GM19035 (cell line): ENCODE results near the gene CD276.
"Not testable (repeated sequence)": the region's sequence is repeated elsewhere in the genome, so short reads cannot be mapped to it uniquely, and the experiment has no call there.

ENCODE experiments used
- ATAC-seq: cut with Tn5 transposase; IDR thresholded peaks from one replicate; pipeline ENCODE4 v1.9.1; 2021; ENCODE audit not compliant: unreplicated experiment

Gene CD276

DNA sequence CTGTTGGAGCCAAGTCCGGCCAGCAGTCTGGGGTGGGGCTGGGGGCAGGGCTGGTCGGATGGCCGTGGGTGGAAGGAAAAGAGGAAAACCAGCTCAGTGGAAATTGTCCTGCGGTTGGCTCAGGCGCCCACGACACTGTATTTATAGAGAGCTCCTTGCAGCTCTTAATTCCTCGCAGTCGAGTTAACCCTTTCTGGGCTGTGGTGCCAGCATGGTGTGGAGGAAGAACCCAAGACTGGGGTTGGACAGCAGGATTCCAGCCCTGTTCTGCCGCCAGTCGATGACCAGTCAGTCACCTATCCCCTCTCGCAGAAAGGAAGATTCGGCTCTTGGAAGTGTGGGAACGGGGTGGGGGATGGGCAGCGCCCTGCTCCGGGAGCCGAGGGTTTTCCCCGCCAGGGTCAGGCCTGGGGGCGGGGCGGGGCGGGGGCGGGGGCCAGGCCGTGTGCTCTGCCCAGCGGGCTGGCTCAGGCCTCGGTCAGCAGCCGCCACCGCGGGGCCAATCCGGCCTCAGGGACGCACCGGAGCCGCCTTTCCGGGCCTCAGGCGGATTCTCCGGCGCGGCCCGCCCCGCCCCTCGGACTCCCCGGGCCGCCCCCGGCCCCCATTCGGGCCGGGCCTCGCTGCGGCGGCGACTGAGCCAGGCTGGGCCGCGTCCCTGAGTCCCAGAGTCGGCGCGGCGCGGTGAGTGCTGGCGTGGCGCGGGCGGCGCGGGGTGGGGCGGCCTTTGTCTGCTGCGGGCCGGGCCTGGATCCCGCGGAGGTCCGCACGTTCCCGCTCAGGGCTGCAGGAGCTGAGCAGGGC, at the start of gene CD276:
TSS of gene CD276 (plus strand) at position 607 of the 804 bp plus-strand sequence. CDS start 15,257 bp downstream, outside the sequence.
- ATAC-seq = no peak

DNA sequence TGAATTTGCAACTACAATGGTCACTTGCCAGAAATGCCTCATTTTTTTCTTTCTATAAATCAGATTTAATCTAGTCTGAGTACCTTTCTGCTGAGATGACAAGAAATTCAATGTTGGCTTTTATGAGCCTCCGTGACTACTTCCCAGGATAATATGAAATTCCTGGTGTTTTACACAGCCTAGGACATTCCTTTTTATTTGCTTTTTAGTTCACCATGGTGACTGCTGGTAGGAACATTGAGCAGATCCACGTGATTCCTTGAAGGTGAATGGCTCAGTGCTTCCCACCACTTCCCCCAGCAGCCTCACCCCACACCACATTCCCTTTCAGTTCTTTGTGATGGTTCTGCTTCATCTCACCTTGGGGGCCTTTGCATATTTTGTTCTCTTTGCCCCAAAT, 46.7 kb upstream of the CD276 start:
- no peak for ATAC-seq

DNA sequence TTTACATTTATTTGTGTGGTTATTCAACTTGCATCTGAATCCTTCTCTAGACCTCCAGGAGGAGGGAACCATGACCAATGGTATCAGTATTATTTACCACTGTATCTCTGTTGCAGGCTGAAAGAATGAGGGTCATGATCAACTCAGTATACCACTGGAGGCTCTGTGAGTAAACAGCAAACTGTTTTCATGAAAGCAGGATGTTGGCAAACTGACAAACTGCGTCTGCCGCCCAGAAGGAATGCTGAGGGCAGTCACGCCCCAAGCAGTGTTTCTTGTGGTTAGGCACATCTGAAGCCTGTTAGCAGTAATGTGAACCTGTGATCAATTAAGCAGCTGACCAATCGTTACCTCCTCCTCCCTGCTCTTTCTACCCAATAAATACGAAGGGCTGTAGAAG, 44.7 kb upstream of the CD276 start:
- not testable (repeated sequence) for ATAC-seq

DNA sequence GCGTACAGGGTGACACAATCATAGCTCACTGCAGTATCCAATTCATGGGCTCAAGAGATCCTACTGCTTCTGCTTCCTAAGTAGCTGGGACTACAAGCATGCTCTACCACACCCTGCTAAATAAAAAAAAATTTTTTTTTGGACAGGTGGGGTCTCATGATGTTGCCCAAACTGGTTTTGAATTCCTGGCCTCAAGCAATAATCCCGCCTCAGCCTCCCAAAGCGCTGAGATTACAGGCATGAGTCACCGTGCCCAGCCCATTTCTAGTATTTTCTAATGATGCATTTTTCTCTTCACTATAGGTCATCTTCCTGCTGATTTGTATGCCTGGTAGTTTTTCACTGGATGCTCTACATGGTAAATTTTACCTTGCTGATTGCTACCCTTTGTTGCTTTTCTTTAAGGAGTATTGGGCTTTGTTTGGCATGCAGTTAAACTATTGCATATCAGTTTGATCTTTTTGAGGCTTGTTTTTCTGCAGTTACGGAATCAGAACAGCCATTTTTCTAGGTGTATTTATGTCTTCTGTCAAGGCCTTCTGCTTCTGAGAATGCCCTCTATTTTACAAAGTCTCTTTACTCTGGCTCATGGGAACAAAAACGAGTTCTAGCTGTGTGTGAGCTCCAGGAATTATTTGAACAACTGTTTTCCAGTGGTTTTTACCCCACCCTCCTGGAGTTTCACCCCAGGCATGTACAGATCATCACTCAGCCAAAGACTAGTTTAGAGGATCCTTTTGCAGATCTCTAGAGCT, 36.7 kb upstream of the CD276 start:
- no peak for ATAC-seq

DNA sequence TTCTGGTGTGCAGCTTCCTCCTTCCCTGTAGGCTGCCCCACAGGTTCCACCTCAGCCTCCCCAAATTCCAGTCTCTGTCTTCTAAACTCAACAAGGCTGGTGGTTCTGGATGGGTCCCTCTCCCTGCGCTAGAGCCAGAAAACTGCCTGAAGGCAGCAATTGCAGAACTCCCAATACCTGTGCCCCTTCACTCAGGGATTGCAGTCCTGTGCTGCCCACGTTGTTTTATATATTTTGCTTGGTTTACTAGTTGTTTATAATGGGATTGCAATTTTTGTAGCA, 36.2 kb upstream of the CD276 start:
- no peak for ATAC-seq

DNA sequence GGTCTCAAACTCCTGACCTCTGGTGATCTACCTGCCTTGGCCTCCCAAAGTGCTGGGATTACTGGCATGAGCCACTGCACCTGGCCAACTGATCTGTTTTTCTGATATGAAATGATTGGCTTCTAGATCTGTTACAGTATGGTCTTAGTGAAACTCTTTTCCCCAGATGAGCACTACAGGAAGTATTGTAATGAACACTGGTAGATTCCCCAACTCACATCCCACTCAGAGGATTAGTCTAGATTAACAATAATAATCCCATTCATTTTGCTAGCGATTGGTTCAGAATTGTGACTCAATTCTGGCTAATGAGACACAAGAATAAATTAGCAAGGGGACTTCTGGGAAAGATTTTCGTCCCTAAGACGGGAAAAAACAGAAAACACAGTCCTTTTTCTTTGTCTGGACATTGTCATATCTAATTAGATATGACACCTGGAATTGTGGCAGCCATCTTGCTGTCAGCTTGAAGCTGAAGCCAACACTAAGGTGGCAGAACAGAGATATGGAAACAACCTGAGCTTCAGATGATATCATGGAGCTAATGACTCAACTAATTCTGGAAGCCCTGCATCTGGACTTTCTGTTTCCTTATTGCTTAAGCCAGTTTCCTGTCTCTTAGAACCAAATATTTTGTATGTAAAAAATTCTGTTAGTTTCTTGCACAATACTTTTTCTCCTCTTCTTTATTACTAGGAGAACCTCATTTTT, 33.6 kb upstream of the CD276 start:
- no peak for ATAC-seq

DNA sequence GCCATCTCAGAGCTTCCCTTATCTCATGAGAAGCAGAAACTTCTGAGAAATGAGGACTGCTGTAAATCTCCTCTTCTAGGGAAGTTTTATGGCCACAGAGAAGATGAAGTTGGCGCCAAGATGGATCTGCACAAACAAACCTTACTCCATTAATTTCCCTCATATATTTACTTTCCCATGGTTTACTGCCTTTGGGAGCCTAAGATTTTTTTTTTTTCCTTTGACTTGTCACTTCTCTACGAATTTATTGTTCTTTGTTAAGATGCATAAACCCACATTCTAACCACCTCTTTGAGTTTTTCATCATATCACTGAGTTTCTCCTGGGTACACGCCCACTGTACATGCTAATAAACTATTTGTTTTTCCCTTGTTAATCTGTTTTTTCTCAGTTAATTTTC, 29.5 kb upstream of the CD276 start:
- ATAC-seq = no peak

DNA sequence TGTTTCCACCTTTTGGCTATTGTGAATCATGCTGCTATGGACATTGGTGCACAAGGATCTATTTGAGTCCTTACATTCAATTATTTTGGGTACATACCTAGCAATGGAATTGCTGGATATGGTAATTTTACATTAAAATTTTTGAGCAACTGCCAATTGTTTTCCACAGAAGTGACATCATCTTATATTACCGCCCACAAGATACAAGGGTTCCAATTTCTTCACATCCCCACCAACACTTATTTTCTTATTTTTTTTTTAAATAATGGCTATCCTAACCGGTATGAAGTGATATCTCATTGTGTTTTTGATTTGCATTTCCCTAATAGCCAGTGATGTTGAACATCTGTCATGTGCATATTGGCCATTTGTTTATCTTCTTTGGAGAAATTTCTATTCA, 28.5 kb upstream of the CD276 start:
- no peak for ATAC-seq

DNA sequence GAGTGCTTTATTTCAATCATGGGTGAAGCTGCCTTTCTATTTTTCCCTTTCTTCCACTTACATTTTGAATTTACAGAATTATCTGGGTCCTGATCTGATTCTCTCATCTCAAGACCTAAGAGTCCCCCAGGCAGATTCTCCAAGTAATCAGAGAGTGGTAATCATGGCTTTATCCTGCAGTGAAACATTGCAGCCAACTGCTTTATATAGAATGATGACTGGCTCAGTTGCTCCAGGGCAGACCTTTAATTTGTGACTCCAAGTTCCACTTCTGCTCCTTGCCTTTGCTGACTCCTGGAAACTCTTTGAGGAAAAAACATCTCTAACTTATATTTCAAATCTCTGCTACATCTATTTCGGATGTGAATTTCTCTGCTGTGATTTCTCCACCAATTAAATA, 25.5 kb upstream of the CD276 start:
- no peak for ATAC-seq

DNA sequence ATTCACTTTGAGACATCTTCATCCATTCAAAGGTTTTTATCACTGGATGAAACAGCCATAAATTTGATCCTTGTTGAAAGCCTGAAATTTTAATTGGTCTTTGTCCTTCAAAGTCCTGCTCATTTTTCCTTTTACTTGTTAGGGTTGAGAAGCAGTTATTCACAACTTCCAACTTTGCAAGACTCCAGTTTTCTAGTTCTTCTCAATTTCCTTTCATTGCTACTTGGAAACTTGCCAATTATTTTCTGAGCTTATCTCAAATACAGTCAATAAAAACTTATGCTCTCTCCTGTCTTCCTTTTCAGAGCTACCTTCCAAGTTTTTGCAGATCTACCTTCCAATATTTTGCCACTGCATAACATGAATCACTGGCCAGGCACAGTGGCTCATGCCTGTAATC, 23.7 kb upstream of the CD276 start:
- no peak for ATAC-seq

DNA sequence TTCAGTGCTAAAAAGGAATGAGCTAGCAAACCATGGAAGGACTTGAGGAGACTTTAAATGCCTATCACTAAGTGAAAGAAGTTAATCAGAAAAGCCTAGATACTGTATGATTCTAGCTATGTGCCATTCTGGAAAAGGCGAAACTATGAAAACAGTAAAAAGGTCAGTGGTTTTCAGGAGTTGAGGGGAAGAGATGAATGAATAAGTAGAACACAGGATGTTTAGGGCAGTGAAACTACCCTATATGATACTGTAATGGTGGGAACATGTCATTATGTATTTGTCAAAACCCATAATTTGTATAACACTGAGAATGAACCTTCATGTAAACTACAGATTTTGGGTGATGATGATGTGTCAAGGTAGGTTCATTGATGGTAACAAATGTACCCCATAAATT, 9.6 kb upstream of the CD276 start:
- no peak for ATAC-seq

DNA sequence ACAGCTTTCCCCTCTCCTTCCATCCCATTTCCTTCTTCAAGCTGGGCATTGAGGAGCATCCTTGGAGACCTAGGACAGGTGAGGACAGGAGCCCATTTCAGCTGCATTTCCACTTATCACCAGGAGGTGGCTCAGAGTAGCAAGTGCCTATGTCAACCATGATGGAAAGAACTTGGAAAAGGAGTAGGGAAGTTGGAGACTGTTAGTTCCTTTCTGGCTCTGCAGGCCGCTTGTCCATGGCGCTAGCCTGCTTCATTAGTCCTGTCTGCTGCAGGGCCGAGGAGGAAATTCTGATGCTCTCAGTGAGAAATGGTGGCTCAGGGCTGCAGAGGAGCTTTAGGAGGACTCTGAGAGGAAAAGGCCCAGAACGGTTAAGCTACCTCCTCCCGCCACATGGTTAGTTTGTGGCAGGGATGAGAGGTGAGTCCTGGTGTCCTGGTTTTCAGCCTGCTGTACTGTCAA, 7.0 kb upstream of the CD276 start:
- no peak for ATAC-seq

DNA sequence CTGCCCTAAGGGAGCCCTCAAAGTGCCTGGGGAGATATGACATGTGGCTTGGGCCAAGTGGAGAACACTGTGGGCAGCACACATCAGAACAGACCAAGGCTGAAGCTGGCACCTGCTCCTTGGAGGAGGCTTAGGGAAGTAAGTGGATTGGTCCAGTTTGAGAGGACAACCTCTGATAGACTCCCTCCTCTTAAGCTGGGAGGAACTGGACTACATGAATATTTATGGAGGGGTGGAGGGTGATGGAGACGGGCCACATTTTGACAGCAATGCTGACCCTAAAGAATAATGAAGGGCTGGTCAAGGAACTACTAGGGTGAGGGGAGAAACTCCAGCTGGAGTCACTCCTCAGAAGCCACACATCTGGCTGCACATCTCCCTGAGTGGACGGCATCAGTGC, 6.5 kb upstream of the CD276 start:
- no peak for ATAC-seq

DNA sequence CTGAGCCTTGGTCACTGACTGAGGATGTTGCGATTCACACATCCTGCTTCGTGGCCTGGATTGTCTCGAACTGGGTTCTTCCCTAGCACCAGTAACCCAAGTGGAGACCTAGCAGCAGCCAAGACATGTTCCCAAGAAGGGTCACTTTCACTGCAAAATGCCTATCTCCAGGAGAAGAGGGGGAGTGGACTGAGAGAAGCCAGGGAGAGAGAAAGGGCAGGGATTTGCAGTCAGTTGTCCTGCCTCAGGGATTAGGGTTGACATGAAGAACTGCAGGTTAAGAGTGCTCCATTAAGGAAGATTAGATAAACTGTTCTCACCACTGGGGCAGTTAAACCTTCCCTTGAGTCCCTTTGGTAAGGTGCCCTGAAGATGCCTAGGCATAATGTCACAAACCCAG, 5.7 kb upstream of the CD276 start:
- ATAC-seq = no peak

DNA sequence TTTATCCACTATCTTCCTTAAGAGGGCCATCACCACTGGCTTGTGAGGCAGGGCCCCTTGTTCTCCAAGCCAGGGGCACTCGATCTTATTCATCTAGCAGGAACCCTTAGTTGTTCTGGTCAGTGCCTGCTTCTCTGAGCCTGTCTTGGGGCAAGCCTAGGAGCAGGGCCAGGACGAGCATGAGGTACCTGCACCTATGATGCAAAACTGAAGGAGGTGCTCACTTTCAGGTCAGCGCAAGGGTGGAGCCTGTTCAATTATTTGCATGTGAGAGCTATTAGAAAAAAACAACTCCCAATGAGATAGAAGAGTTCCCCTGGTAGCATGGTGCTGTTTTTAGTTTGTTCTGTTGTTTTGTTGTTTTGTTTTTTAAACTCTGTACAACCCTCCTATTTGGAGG, 5.0 kb upstream of the CD276 start:
- no peak for ATAC-seq

DNA sequence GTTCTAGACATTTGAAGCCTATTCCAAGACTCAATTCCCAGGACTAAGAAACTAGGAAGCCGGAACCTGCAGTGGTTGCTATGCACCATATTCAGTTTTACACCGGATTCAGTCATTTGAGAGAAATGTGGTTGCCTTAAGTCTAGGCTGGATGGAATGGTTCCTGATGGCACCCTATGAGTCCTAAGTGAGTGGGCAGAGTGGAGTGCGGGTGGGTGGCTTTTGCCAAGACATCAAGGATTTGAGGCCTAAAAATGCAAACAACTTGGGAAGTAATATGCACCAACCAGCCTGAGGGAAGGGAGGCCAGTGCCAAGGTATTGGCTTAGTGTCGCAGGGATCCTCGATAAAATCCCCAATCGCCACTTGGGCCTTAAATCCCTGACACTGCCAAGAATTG, 4.2 kb upstream of the CD276 start:
- ATAC-seq = no peak

DNA sequence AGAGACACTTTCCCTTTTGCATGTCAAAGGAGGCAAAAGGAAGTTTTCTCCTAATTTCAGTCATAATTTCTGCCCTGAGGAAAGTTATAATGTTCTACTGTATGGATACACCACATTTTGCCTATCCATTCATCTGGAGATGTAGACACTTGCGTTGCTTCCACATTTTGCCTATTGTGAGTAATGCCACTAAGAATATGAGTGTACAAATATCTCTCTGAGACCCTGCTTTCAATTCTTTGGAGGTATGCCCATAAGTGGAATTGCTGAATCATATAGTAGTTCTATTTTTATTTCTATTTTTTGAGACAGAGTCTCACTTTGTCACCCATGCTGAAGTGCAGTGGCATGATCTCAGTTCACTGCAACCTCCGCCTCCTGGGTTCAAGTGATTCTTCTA, 3.6 kb upstream of the CD276 start:
- ATAC-seq = no peak

DNA sequence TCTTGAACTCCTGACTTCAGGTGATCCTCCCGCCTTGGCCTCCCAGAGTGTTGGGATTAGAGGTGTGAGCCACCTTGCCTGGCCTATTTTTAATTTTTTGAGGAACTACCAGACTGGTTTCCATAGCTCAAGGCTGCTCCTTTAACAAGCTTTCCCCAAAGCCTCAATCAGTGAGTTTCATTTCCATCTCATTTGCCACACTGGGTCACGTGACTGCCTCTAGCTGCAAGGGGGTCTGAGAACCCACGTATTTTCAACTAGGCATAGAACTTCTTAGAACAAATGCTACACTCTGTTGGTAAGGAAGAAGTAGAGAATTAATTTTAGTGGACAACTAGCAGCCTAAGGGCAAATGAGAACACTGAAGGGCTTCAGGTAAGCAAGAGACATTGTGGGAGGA, 3.1 kb upstream of the CD276 start:
- ATAC-seq = no peak

DNA sequence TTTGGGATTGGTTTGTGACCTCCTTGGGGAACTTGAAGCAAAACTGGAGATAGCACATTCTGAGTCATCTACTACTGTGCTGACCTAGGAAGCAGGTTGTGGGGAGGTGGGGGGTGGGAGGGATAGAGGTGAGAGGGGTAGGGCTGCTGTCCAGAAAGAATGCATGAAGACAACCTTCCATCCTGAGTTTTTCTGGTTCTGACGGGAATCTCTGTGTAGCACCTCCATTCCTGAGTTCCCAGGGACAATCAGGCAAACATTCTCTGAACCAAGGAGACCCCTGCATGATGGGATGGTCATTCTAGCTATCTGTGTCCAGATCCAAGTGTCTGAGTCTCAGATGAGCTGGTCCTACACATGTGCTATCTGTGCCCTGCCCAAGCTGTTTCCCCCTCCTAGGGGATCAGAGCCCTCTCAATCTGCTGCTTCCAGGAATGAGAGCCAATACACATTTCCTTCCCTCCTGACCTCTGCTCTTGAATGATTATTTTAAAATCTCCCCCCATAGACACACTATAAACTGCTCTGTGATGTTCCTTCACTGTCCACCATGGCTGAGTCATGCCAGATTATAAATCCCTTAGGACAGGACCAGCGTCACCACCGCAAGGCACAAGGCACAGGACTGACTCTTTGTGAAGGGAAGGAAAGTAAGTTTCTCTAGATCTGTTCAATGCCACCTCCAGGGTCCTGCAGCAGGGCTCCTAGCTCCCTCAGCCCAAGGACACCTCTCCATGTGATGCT, 2.2 kb upstream of the CD276 start:
- no peak for ATAC-seq

DNA sequence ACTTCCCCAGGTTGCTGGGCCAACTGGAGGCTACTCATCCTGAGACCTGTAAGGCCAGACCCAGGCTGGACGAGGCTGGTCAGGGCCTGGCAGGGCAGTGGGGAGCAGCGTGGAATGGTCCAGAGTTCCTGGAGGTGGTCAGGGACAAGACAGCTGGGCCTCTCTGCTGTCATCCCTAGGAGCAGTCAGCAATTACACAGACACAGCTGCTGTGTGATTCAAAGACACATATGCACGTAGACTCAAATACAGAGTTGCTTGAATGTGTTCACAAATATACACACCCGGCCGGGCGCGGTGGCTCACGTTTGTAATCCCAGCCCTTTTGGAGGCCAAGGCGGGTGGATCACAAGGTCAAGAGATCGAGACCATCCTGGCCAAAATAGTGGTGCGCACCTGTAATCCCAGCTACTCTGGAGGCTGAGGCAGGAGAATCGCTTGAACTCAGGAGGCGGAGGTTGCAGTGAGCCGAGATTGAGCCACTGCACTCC, 1.5 kb upstream of the CD276 start:
- ATAC-seq = no peak

DNA sequence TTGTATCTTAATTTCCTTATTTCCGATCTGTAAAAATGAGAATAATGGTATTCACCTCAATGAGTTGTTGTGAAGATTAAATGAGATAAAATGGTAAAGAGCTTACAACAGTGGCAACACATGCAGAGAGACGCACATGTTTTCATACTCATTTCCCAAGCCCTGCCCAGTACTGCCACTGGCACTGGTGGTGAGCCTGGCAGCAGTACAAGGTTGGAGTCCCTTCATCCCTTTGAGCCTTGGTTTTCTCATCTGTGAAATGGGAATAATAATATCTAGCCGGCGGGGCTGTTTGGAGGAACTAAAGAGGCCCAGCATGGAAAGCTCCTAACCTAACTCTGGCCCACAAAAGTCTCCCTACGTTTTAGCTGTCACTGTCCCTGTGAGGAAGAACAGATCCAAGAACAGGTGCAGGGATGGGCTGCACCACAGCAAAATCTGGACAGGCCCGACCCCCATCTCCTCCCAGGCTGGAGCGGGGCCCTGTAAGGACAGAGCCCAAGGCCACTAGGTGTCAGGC, 866 bp upstream of the CD276 start:
- no peak for ATAC-seq
